Thoracic aorta (tissue), 2 donors: ENCODE measurements around the gene PIEZO1. TPM values are rescaled to one million over a fixed set of nuclear protein-coding genes. Genes with fewer than 3 reads are reported as not detected.

Experiments
- ATAC-seq: fragments of 150-250 bp; one replicate; pipeline ENCODE4 v1.8.0; 2017; ENCODE audit warnings: low read depth; ENCODE audit not compliant: insufficient number of reproducible peaks, low FRiP score
- DNase-seq: peaks from one replicate; pipeline ENCODE4 v3.0.0-alpha.2; 2020; ENCODE audit warnings: low spot score
- H3K27ac ChIP-seq, 2 donors: fragments of 200-600 bp; sonication (generic); 1 replicate in 1 of 2; 2 replicates in 1 of 2; pipeline ENCODE4 v1.5.1; 2016; ENCODE audit warnings: mild to moderate bottlenecking in 2 of 2, moderate library complexity in 2 of 2
- H3K27me3 ChIP-seq: fragments of 200-600 bp; sonication (generic); replicated peaks from 2 replicates; pipeline ENCODE4 v1.6.0; 2016; ENCODE audit warnings: mild to moderate bottlenecking; ENCODE audit not compliant: insufficient read depth
- H3K36me3 ChIP-seq: fragments of 200-600 bp; sonication (generic); one replicate; pipeline ENCODE4 v1.5.1; 2016
- H3K4me1 ChIP-seq, 2 donors: fragments of 200-600 bp; sonication (generic); 1 replicate in 1 of 2; 2 replicates in 1 of 2; pipeline versions ENCODE4 v1.5.1 to v1.6.0; 2016; ENCODE audit warnings: low read depth in 2 of 2, mild to moderate bottlenecking in 1 of 2; ENCODE audit not compliant: control insufficient read depth in 1 of 2
- H3K4me3 ChIP-seq: fragments of 200-600 bp; sonication (generic); 2 replicates; pipeline ENCODE4 v1.5.1; 2016; ENCODE audit warnings: mild to moderate bottlenecking
- H3K9me3 ChIP-seq: fragments of 200-600 bp; sonication (generic); 2 replicates; pipeline ENCODE4 v1.5.1; 2016
- total RNA-seq, 2 donors: library from RNA; depleted of rRNA; stranded (reverse); fragments of >200 nt; gene quantifications; one replicate each; pipeline versions ENCODE4 v1.1.0 to v1.2.3, GENCODE V29; 2016
- TF ChIP-seq, protein P1 (sequence below): fragments of 200-600 bp; sonication (generic); IDR thresholded peaks from one replicate; pipeline ENCODE4 v1.5.1; 2019; ENCODE audit warnings: antibody characterized with exemption

The PIEZO1 gene
- total RNA-seq, 2 donors from 2014 or later: 108 to 179 TPM

DNA sequence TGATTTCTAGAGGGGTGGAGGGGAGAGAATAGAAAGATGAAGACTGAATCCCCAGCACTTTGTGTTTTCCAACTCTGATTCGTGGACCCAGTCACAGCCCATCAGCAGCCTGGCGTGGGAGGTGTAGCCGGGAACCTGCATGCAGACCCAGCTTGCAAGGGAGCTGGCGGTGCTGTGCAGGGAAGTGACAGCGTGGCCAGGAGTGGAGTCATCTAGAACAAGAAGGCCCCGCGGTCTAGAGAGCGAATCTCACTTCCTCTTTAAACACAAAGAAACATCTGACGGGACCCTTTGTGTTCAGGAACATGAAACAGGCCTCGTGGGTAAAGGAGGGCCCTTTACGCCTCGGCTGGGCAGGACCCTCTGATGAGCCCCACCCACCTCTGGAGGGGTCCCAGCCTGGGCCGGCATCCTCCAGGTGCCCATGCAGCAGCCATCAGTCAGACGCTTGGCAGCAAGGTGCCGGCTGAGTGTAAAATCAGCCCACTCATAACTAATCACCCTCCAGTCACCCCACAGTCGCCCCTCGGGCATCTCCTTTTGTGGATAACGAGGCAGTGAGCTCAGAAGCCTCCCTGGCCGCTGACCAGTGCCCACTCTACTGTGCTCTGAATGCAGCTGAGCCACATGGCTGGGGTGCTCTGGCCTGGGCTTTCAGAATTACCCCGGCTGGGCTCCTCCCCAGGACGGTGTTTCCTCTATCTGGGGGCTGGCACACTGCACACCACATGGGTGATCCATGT is 103.1 kb downstream of the PIEZO1 start:
- ATAC-seq: no peak
- peak overlapping the region in 1 of 2 donors; percentile 25 for H3K27ac ChIP-seq
- peaks cover 2 to 12% of the 10 kb centered on the region in 2 donors for H3K4me1 ChIP-seq
- H3K4me3 ChIP-seq: no peak overlapping the region
- DNase-seq: no peak
- no peaks in the 10 kb centered on the region for H3K9me3 ChIP-seq
- no peaks in the 10 kb centered on the region for H3K27me3 ChIP-seq
- H3K36me3 ChIP-seq: no peaks in the 10 kb centered on the region
- TF ChIP-seq, protein P1, sequence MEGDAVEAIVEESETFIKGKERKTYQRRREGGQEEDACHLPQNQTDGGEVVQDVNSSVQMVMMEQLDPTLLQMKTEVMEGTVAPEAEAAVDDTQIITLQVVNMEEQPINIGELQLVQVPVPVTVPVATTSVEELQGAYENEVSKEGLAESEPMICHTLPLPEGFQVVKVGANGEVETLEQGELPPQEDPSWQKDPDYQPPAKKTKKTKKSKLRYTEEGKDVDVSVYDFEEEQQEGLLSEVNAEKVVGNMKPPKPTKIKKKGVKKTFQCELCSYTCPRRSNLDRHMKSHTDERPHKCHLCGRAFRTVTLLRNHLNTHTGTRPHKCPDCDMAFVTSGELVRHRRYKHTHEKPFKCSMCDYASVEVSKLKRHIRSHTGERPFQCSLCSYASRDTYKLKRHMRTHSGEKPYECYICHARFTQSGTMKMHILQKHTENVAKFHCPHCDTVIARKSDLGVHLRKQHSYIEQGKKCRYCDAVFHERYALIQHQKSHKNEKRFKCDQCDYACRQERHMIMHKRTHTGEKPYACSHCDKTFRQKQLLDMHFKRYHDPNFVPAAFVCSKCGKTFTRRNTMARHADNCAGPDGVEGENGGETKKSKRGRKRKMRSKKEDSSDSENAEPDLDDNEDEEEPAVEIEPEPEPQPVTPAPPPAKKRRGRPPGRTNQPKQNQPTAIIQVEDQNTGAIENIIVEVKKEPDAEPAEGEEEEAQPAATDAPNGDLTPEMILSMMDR: no peak

DNA sequence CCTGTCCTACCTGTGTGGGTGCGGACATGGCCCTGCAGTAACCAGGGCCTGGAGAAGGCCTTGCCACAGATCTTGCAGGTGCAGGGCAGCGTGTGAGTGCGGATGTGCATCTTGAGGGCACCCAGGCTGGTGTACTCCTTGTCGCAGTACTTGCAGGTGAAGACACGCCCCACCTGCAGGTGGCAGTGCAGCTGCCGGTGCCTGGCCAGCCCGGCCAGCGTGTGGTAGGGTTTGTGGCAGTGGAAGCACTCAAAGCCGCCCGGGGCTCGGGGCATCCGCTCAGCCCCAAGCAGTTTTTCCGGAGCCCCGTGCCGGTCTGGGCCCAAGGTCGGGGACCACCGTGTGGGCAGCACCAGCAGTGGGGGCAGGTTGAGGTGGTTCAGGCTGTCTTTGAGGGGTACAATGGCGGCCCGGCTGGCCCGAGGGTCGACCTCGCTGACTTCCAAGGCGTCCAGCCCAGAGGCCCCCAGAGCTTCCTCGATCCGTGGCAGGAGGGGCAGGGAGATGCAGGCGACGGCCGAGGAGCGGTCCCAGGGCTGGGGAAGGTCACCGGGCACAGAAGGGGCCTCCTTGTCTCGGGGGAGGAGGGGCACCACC is 103.8 kb downstream of the PIEZO1 start:
- Histone ChIP-seq H3K9me3 (no peaks in the 10 kb centered on the region), H3K4me3 (no peak overlapping the region), H3K4me1 (peaks cover 0 to 5% of the 10 kb centered on the region in 2 donors), H3K27ac (no peak overlapping the region), H3K36me3 (no peaks in the 10 kb centered on the region), H3K27me3 (no peaks in the 10 kb centered on the region)
- TF ChIP-seq, protein P1: no peak
- DNase-seq (no peak), ATAC-seq (no peak)

DNA sequence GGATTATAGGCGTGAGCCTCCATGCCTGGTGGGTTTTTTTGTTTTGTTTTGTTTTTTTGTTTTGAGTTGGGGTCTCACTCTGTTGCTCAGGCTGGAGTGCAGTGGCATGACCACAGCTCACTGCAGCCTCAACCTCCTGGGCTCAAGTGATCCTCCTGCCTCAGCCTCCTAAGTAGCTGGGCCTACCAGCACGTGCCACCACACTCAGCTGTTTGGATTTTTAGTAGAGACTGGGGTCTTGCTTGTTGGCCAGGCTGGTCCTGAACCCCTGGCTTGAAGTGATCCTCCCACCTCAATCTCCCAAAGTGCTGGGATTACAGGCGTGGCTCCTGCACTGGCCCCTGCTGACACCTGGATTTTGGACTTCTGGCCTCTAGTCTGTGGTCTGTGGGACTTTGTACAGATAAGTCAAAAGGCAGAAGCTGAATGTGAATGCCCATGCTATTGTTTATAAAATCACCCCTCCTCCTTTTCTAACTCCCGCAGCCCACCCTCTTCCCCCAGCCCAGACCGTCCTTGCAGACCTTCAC is 104.4 kb downstream of the PIEZO1 start:
- no peaks in the 10 kb centered on the region for H3K4me1 ChIP-seq
- no peak for ATAC-seq
- H3K4me3 ChIP-seq: no peak overlapping the region
- no peak overlapping the region for H3K27ac ChIP-seq
- no peaks in the 10 kb centered on the region for H3K27me3 ChIP-seq
- TF ChIP-seq, protein P1: no peak
- DNase-seq: no peak
- H3K36me3 ChIP-seq: no peaks in the 10 kb centered on the region
- H3K9me3 ChIP-seq: no peaks in the 10 kb centered on the region

DNA sequence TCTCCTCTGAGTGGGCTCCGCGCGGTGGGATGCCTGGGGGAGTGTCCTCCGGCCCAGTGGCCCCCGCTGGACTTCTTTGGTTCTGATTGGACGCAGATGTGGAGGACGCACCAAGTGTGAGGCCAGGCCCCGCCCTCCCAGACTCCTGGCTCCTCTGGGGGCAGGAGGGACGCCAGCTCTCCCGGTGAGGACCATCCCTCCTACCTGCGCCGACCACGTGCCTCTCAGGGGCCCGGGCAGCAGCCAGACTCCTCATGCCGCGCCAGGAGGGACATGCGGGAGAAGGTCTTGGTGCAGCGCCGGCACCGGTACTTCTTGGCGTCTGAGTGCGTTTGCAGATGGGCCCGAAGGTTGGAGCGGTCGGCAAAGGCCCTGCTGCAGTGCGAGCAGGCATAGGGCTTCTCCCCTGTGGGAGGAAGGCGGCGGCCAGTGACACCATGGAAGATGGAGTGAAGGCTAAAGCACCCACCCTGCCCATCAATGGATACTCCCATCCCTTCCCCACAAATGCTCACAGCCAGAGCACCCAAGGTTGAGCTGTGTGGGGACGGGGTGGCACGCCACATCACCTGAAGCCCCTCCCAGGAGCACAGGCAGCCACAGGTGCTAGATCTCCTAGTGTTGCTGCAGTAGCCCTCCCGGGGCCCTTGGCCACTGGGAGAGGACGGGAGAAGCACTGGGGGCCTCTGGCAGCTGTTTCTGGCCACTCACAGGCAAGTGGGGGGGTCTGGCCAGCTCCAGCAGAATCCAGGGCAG is 106.6 kb downstream of the PIEZO1 start:
- H3K4me3 ChIP-seq: no peak overlapping the region
- TF ChIP-seq, protein P1: no peak
- no peak for ATAC-seq
- no peak for DNase-seq
- no peaks in the 10 kb centered on the region for H3K36me3 ChIP-seq
- H3K9me3 ChIP-seq: no peaks in the 10 kb centered on the region
- H3K27ac ChIP-seq: no peak overlapping the region
- no peaks in the 10 kb centered on the region for H3K4me1 ChIP-seq
- H3K27me3 ChIP-seq: no peaks in the 10 kb centered on the region

DNA sequence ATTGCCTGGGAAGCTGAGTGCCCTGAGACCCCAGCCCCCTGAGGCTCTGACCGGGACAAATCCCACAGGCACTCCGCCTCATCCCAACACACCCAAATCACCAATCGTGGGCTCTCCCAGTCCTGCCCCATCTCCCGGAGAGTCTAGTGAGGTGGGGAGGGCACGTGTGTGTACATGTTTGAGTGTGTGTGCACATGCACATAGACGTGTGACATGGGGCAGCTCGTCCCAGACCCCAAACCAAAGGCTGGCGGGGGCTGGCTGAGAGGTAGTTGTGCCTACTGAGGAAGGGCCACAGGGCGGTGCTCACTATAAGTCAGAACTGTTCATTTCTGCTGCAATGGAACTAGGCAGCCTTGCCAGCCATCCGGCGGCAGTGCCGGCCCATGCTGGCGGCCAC is 107.3 kb downstream of the PIEZO1 start:
- no peaks in the 10 kb centered on the region for H3K4me1 ChIP-seq
- ATAC-seq: no peak
- no peak overlapping the region for H3K4me3 ChIP-seq
- TF ChIP-seq, protein P1: no peak
- H3K36me3 ChIP-seq: no peaks in the 10 kb centered on the region
- H3K27ac ChIP-seq: no peak overlapping the region
- no peak for DNase-seq
- no peaks in the 10 kb centered on the region for H3K9me3 ChIP-seq
- no peaks in the 10 kb centered on the region for H3K27me3 ChIP-seq
